ENCODE results near the gene DAB2. TPM values are rescaled to one million over a fixed set of nuclear protein-coding genes. Genes with fewer than 3 reads are reported as not detected.

The DAB2 gene
- polyA plus RNA-seq, 1 donor (not counting 4 experiments of a cell fraction or from before 2014, with no cell fraction given): 10.4 TPM

DNA sequence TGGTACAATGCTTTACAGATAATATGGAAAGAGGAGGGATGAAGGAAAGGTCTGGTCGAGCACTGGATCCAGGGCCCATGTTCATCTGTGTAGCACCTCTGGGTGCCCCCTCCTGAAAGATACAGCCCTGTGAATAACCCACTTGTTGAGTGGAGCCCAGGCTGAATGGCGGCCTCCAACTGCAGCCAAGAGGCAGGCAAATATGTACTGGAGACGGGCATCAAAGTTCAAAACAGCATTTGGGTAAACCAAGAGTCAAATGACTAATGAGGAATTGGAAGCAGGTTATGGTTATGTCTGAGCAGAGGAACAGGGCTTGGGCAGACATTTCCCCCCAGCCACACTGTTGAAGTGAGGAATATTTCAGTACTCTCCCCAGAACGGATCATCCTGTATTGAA is 61.6 kb downstream of the DAB2 start:
- no peak for TF ChIP-seq EZH2 (IDR thresholded peaks at IDR 0.05; ENCODE audit: low read length)
- TF ChIP-seq, protein P1, sequence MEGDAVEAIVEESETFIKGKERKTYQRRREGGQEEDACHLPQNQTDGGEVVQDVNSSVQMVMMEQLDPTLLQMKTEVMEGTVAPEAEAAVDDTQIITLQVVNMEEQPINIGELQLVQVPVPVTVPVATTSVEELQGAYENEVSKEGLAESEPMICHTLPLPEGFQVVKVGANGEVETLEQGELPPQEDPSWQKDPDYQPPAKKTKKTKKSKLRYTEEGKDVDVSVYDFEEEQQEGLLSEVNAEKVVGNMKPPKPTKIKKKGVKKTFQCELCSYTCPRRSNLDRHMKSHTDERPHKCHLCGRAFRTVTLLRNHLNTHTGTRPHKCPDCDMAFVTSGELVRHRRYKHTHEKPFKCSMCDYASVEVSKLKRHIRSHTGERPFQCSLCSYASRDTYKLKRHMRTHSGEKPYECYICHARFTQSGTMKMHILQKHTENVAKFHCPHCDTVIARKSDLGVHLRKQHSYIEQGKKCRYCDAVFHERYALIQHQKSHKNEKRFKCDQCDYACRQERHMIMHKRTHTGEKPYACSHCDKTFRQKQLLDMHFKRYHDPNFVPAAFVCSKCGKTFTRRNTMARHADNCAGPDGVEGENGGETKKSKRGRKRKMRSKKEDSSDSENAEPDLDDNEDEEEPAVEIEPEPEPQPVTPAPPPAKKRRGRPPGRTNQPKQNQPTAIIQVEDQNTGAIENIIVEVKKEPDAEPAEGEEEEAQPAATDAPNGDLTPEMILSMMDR (optimal IDR thresholded peaks at IDR 0.05 in 1 of 3, IDR thresholded peaks at IDR 0.05 in 1 of 3, conservative IDR thresholded peaks at IDR 0.05 in 1 of 3; ENCODE audit: extremely low read depth in 1 of 3, insufficient read depth in 2 of 3, low read length in 3 of 3): no peak
- dilution Hi-C loops (cut with MboI; ENCODE audit: extremely low pct_ligation_motif_present, low sequenced_read_pairs): no loop called here
- Histone ChIP-seq H3K9me3 (ENCODE audit: control insufficient read depth, low read depth, low read length) (peaks cover 2% of the 10 kb centered on the region), H3K79me2 (ENCODE audit: control insufficient read depth, insufficient read depth, low read length) (no peaks in the 10 kb centered on the region), H3K9me1 (ENCODE audit: control insufficient read depth, extremely low read depth, insufficient read depth, low read length) (no peaks in the 10 kb centered on the region), H3K4me3 (ENCODE audit: control insufficient read depth in 2 of 3, extremely low read depth in 1 of 3, insufficient read depth in 2 of 3, low read depth in 1 of 3, low read length in 3 of 3) (no peak overlapping the region), H3K4me2 (ENCODE audit: control insufficient read depth, extremely low read depth, insufficient read depth, low read depth, low read length) (no peak overlapping the region), H3K27ac (ENCODE audit: control insufficient read depth, insufficient read depth, low read length) (no peak overlapping the region), H3K36me3 (ENCODE audit: control insufficient read depth in 2 of 2, extremely low read depth in 1 of 2, insufficient read depth in 2 of 2, low read length in 2 of 2) (no peaks in the 10 kb centered on the region), H3K9ac (ENCODE audit: control insufficient read depth, extremely low read depth, insufficient read depth, low read length) (no peak overlapping the region), H2AFZ (ENCODE audit: control insufficient read depth, low read length) (no peak overlapping the region), H4K20me1 (ENCODE audit: control insufficient read depth, extremely low read depth, insufficient read depth, low read length) (no peaks in the 10 kb centered on the region), H3K4me1 (ENCODE audit: control insufficient read depth, extremely low read depth, insufficient read depth, low read length) (peaks cover 28% of the 10 kb centered on the region), H3K27me3 (ENCODE audit: control insufficient read depth, extremely low read depth, insufficient read depth, low read length) (no peaks in the 10 kb centered on the region)
- no peak for FAIRE-seq
- DNase-seq (ENCODE audit: low read depth, low spot score): no peak

DNA sequence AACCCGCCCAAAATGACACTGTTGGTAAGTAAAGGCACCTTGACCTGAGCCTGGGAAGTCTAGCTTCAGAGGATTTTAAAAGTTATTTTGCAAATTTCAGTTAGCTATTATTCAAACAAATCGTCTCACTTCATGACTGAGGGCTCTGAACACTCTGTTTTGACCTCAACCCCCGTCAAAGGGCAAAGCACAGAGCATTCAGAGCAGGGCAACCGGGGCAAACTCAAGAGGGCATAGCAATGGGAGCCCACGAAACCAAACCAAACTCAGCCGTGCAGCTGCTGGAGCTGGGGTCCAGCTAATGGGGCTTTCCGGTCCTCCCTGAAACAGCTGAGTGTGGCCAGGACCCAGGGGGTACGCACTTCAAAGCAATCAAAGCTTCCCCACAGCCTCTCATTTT is 62.1 kb downstream of the DAB2 start:
- dilution Hi-C loops (cut with MboI; ENCODE audit: extremely low pct_ligation_motif_present, low sequenced_read_pairs): no loop called here
- DNase-seq (ENCODE audit: low read depth, low spot score) (no peak), FAIRE-seq (no peak)
- H3K4me1 ChIP-seq (ENCODE audit: control insufficient read depth, extremely low read depth, insufficient read depth, low read length): peaks cover 28% of the 10 kb centered on the region
- no peaks in the 10 kb centered on the region for H3K9me1 ChIP-seq (ENCODE audit: control insufficient read depth, extremely low read depth, insufficient read depth, low read length)
- H3K79me2 ChIP-seq (ENCODE audit: control insufficient read depth, insufficient read depth, low read length): no peaks in the 10 kb centered on the region
- H3K27ac ChIP-seq (ENCODE audit: control insufficient read depth, insufficient read depth, low read length): no peak overlapping the region
- H2AFZ ChIP-seq (ENCODE audit: control insufficient read depth, low read length): no peak overlapping the region
- peaks cover 2% of the 10 kb centered on the region for H3K9me3 ChIP-seq (ENCODE audit: control insufficient read depth, low read depth, low read length)
- H3K4me3 ChIP-seq (ENCODE audit: control insufficient read depth in 2 of 3, extremely low read depth in 1 of 3, insufficient read depth in 2 of 3, low read depth in 1 of 3, low read length in 3 of 3): no peak overlapping the region
- H3K27me3 ChIP-seq (ENCODE audit: control insufficient read depth, extremely low read depth, insufficient read depth, low read length): no peaks in the 10 kb centered on the region
- TF ChIP-seq EZH2 (IDR thresholded peaks at IDR 0.05; ENCODE audit: low read length): no peak
- TF ChIP-seq, protein P1 (optimal IDR thresholded peaks at IDR 0.05 in 1 of 3, IDR thresholded peaks at IDR 0.05 in 1 of 3, conservative IDR thresholded peaks at IDR 0.05 in 1 of 3; ENCODE audit: extremely low read depth in 1 of 3, insufficient read depth in 2 of 3, low read length in 3 of 3): no peak
- no peaks in the 10 kb centered on the region for H3K36me3 ChIP-seq (ENCODE audit: control insufficient read depth in 2 of 2, extremely low read depth in 1 of 2, insufficient read depth in 2 of 2, low read length in 2 of 2)
- H4K20me1 ChIP-seq (ENCODE audit: control insufficient read depth, extremely low read depth, insufficient read depth, low read length): no peaks in the 10 kb centered on the region
- no peak overlapping the region for H3K4me2 ChIP-seq (ENCODE audit: control insufficient read depth, extremely low read depth, insufficient read depth, low read depth, low read length)
- no peak overlapping the region for H3K9ac ChIP-seq (ENCODE audit: control insufficient read depth, extremely low read depth, insufficient read depth, low read length)
